ENCODE measurements around the gene ZNF598.

Gene ZNF598

GRCh38 chr16:2027024-2028010, 17.7 kb upstream of the ZNF598 start:
- peak overlapping the region; percentile 78 for H3K4me3 ChIP-seq
- H3K27ac ChIP-seq = no peak overlapping the region
- no peak for TF ChIP-seq FOXP2 (optimal IDR thresholded peaks at IDR 0.05; ENCODE audit: control extremely low read depth, extremely low read length, insufficient read depth)
- no peaks in the 10 kb centered on the region for H3K9me3 ChIP-seq (ENCODE audit: low read depth, low read length)
- no peak for DNase-seq (ENCODE audit: low read depth, low spot score)
- no peaks in the 10 kb centered on the region for H3K36me3 ChIP-seq (ENCODE audit: insufficient read depth, low read length)
- peak overlapping the region; percentile 49 for H3K9ac ChIP-seq (ENCODE audit: insufficient read length)

GRCh38 chr16:2026461-2027023, 16.9 kb upstream of the ZNF598 start, which contains the start of gene NHERF2:
Gene NHERF2 (plus strand): TSS chr16:2026902. CDS start chr16:2027006, 104 bp downstream.
- H3K4me3 ChIP-seq = peak within 1 kb of the TSS; percentile 78

GRCh38 chr16:2025878-2026460, 16.3 kb upstream of the ZNF598 start:
- Histone ChIP-seq H3K4me3 (peak overlapping the region; percentile 69), H3K27ac (no peak overlapping the region), H3K9me3 (ENCODE audit: low read depth, low read length) (no peaks in the 10 kb centered on the region), H3K9ac (ENCODE audit: insufficient read length) (no peak overlapping the region), H3K36me3 (ENCODE audit: insufficient read depth, low read length) (no peaks in the 10 kb centered on the region)
- TF ChIP-seq EZH2 (IDR thresholded peaks at IDR 0.05) = no peak
- no peak for TF ChIP-seq POLR2AphosphoS5 (IDR thresholded peaks at IDR 0.05; ENCODE audit: borderline replicate concordance, low read depth, low read length)
- no peak for TF ChIP-seq FOXP2 (optimal IDR thresholded peaks at IDR 0.05; ENCODE audit: control extremely low read depth, extremely low read length, insufficient read depth)
- DNase-seq (ENCODE audit: low read depth, low spot score) = no peak

More at GRCh38 chr16:2026461-2027023, 16.9 kb upstream of the ZNF598 start, which contains the start of gene NHERF2:
- no peaks in the 10 kb centered on the region for H3K9me3 ChIP-seq (ENCODE audit: low read depth, low read length)
- peak within 1 kb of the TSS; percentile 49 for H3K9ac ChIP-seq (ENCODE audit: insufficient read length)
- no peak for DNase-seq (ENCODE audit: low read depth, low spot score)
- no peaks in the 10 kb centered on the region for H3K36me3 ChIP-seq (ENCODE audit: insufficient read depth, low read length)
- TF ChIP-seq POLR2AphosphoS5 (IDR thresholded peaks at IDR 0.05; ENCODE audit: borderline replicate concordance, low read depth, low read length) (no peak), EZH2 (IDR thresholded peaks at IDR 0.05) (no peak), FOXP2 (optimal IDR thresholded peaks at IDR 0.05; ENCODE audit: control extremely low read depth, extremely low read length, insufficient read depth) (no peak)
- H3K27ac ChIP-seq = no peak within 1 kb of the TSS

- H3K9me3 ChIP-seq (ENCODE audit: low read depth, low read length) = no peaks in the 10 kb centered on the region
- TF ChIP-seq POLR2AphosphoS5 (IDR thresholded peaks at IDR 0.05; ENCODE audit: borderline replicate concordance, low read depth, low read length) (no peak), FOXP2 (optimal IDR thresholded peaks at IDR 0.05; ENCODE audit: control extremely low read depth, extremely low read length, insufficient read depth) (no peak), EZH2 (IDR thresholded peaks at IDR 0.05) (no peak)
Observed at GRCh38 chr16:2025251-2025650, 15.6 kb upstream of the ZNF598 start.

GRCh38 chr16:2024032-2024420, 14.4 kb upstream of the ZNF598 start:
- no peak for TF ChIP-seq POLR2AphosphoS5 (IDR thresholded peaks at IDR 0.05; ENCODE audit: borderline replicate concordance, low read depth, low read length)
- no peak for TF ChIP-seq EZH2 (IDR thresholded peaks at IDR 0.05)
- TF ChIP-seq FOXP2 (optimal IDR thresholded peaks at IDR 0.05; ENCODE audit: control extremely low read depth, extremely low read length, insufficient read depth) = no peak
- no peaks in the 10 kb centered on the region for H3K36me3 ChIP-seq (ENCODE audit: insufficient read depth, low read length)
- no peak overlapping the region for H3K4me3 ChIP-seq
- H3K9me3 ChIP-seq (ENCODE audit: low read depth, low read length) = no peaks in the 10 kb centered on the region
- no peak overlapping the region for H3K9ac ChIP-seq (ENCODE audit: insufficient read length)
- H3K27ac ChIP-seq = no peak overlapping the region
- DNase-seq (ENCODE audit: low read depth, low spot score) = no peak

More at GRCh38 chr16:2025251-2025650, 15.6 kb upstream of the ZNF598 start:
- Histone ChIP-seq H3K4me3 (no peak overlapping the region), H3K36me3 (ENCODE audit: insufficient read depth, low read length) (no peaks in the 10 kb centered on the region), H3K27ac (no peak overlapping the region), H3K9ac (ENCODE audit: insufficient read length) (no peak overlapping the region)
- no peak for DNase-seq (ENCODE audit: low read depth, low spot score)

GRCh38 chr16:2023092-2024031, 13.7 kb upstream of the ZNF598 start:
- Histone ChIP-seq H3K9me3 (ENCODE audit: low read depth, low read length) (no peaks in the 10 kb centered on the region), H3K27ac (0 out of 2 replicates have a peak overlapping the region, but pooled peaks have one; percentile 31), H3K4me3 (peak overlapping the region; percentile 60), H3K36me3 (ENCODE audit: insufficient read depth, low read length) (no peaks in the 10 kb centered on the region), H3K9ac (ENCODE audit: insufficient read length) (no peak overlapping the region)
- no peak for TF ChIP-seq FOXP2 (optimal IDR thresholded peaks at IDR 0.05; ENCODE audit: control extremely low read depth, extremely low read length, insufficient read depth)
- peak; percentile 65 for TF ChIP-seq POLR2AphosphoS5 (IDR thresholded peaks at IDR 0.05; ENCODE audit: borderline replicate concordance, low read depth, low read length)
- no peak for TF ChIP-seq EZH2 (IDR thresholded peaks at IDR 0.05)
- no peak for DNase-seq (ENCODE audit: low read depth, low spot score)

GRCh38 chr16:2022723-2023091, 13.1 kb upstream of the ZNF598 start:
- DNase-seq (ENCODE audit: low read depth, low spot score) = no peak
- TF ChIP-seq POLR2AphosphoS5 (IDR thresholded peaks at IDR 0.05; ENCODE audit: borderline replicate concordance, low read depth, low read length) = no peak; the same call in 1 of the 2 replicates
- TF ChIP-seq EZH2 (IDR thresholded peaks at IDR 0.05) = no peak
- no peak for TF ChIP-seq FOXP2 (optimal IDR thresholded peaks at IDR 0.05; ENCODE audit: control extremely low read depth, extremely low read length, insufficient read depth)
- H3K4me3 ChIP-seq = peak overlapping the region; percentile 60
- 0 out of 2 replicates have a peak overlapping the region, but pooled peaks have one; percentile 31 for H3K27ac ChIP-seq
- no peaks in the 10 kb centered on the region for H3K9me3 ChIP-seq (ENCODE audit: low read depth, low read length)
- no peaks in the 10 kb centered on the region for H3K36me3 ChIP-seq (ENCODE audit: insufficient read depth, low read length)
- no peak overlapping the region for H3K9ac ChIP-seq (ENCODE audit: insufficient read length)

Data from SK-N-MC (cell line).